AG09309 (cell line): ENCODE data around the gene TYMS.
"Not testable (repeated sequence)": the region's sequence is repeated elsewhere in the genome, so short reads cannot be mapped to it uniquely, and the experiment has no call there.

Experiments used
- DNase-seq: peaks from one replicate; pipeline ENCODE4 v3.0.0-alpha.2; 2010; ENCODE audit warnings: low read depth
- H3K4me3 ChIP-seq: 2 replicates; pipeline ENCODE4 v1.5.1; 2011; ENCODE audit warnings: mild to moderate bottlenecking, low read depth, low read length, moderate library complexity; ENCODE audit not compliant: control insufficient read depth
- TF ChIP-seq, protein P1 (sequence below): IDR thresholded peaks from 2 replicates; pipeline ENCODE4 v1.5.1; 2011; ENCODE audit warnings: mild to moderate bottlenecking, low read depth, low read length, inconsistent platforms; ENCODE audit not compliant: insufficient read depth, control insufficient read depth; ENCODE audit errors: missing control alignments

Gene TYMS

DNA sequence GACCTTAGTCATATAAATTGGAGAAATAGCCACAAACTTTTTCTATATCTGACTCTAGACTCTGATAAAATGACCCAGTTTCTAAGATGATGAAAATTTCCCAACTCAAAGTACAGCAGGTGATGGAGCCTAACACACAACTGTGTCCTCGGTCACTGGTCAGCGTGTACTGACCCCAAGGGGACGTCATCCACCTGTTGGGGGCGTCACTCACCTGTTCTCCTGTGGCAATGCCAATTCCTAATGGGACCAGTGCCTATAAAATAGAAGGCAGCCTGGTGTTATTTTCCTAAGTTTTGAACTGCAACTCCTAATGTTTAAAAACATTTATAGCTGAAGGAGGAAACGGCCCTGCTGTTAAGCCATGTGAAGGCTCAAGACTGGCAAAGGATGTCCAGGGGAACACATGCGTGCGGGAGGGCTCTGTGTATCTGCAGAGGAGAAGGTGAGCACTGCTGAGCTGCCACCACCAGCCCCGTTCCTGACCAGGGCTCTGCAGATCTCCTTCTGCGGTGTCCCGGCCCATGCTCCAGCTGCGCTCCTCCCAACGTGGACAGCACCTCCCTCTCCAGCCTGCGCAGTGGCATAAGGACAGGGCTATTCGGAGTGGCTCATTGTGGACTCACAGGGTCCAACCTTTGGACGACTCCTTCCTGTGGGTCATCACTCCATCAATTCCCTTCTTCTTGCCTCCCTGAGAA is 21.2 kb downstream of the TYMS start:
- no peak overlapping the region for H3K4me3 ChIP-seq
- DNase-seq: no peak
- TF ChIP-seq, protein P1, sequence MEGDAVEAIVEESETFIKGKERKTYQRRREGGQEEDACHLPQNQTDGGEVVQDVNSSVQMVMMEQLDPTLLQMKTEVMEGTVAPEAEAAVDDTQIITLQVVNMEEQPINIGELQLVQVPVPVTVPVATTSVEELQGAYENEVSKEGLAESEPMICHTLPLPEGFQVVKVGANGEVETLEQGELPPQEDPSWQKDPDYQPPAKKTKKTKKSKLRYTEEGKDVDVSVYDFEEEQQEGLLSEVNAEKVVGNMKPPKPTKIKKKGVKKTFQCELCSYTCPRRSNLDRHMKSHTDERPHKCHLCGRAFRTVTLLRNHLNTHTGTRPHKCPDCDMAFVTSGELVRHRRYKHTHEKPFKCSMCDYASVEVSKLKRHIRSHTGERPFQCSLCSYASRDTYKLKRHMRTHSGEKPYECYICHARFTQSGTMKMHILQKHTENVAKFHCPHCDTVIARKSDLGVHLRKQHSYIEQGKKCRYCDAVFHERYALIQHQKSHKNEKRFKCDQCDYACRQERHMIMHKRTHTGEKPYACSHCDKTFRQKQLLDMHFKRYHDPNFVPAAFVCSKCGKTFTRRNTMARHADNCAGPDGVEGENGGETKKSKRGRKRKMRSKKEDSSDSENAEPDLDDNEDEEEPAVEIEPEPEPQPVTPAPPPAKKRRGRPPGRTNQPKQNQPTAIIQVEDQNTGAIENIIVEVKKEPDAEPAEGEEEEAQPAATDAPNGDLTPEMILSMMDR: no peak

DNA sequence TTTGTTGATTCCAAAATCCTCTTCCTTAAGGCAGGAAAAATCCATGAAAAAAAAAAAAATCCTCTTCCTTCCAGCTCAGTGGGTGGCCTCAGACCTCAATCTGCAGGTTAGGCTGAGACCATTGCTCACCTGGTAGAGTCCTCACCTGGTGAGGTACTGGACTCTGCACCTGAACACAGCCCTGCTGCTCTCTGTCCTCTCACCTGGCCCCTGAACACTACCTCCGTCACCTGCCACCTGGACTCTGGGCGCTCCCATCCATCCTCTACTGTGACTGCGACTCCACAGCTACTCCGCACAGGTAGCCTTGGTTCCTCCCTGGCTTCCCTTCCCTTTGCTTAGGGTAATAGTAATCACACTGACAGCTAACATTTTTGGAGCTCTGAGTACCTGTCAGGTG is 22.1 kb downstream of the TYMS start:
- TF ChIP-seq, protein P1: no peak
- no peak for DNase-seq
- H3K4me3 ChIP-seq: no peak overlapping the region

GRCh38 chr18:680392-680791 is 22.9 kb downstream of the TYMS start:
- no peak for DNase-seq
- TF ChIP-seq, protein P1: no peak
- H3K4me3 ChIP-seq: no peak overlapping the region

DNA sequence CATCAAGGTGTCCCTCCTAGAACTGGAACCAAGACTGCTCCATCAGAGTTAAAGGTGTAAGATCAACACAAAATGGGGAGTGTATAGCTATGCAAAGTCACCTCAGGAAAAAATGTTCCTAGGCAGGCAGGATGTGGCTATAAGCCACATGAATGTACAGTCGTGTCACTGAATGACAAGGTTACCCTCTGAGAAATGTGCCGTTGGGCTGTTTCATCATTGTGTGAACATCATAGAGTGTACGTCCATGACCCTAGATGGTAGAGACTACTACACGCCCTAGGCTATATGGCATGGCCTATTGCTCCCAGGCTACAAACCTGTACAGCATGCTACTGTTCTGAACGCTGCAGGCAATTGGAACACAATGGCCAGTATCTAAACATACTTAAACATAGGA is 24.5 kb downstream of the TYMS start:
- TF ChIP-seq, protein P1: no peak
- H3K4me3 ChIP-seq: no peak overlapping the region
- no peak for DNase-seq

DNA sequence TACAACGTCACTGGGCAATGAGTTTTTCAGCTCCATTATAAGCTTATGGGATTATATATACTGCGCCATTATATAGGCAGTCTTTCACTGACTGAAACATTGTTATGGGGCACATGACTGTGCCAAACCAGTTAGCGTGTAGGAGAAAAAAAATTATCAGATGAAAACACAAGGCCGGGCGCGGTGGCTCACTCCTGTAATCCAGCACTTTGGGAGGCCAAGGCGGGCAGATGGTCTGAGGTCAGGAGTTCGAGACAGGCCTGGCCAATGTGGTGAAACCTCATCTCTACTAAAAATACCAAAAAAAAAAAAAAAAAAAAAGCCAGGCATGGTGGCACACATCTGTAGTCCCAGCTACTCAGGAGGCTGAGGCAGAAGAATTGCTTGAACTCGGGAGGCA is 25.0 kb downstream of the TYMS start:
- not testable (repeated sequence) for H3K4me3 ChIP-seq, DNase-seq

- no peak overlapping the region for H3K4me3 ChIP-seq
- TF ChIP-seq, protein P1: no peak
- no peak for DNase-seq
Measured at GRCh38 chr18:682833-683232, 25.4 kb downstream of the TYMS start.

DNA sequence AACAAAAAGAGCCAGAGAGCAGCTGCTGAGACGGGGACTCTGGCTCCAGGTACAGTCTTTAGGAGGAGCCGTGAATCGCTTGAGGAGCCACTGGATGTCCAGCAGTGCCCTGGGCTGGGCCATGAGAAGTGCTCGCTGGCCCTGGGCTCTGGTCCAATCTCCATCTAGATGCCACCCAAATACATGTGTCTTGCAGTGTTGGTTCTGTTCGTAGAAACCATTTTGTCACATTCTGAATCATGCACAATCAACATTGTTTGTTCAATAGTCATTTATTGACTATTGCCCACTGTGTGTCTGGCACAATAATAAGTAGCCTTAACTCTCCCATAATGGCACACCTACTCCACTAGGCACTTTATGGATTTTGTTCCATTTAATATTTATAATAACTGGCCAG is 26.1 kb downstream of the TYMS start:
- TF ChIP-seq, protein P1: no peak
- no peak overlapping the region for H3K4me3 ChIP-seq
- DNase-seq: no peak
